Inferior parietal cortex (tissue), 1 donor: ENCODE measurements around the gene GTF2A2.
"Not testable (repeated sequence)": the region's sequence is repeated elsewhere in the genome, so short reads cannot be mapped to it uniquely, and the experiment has no call there.

Source experiments
- DNase-seq: peaks from one replicate; pipeline ENCODE4 v3.0.0-alpha.2; 2016; ENCODE audit errors: extremely low spot score

GTF2A2 gene

GRCh38 chr15:59674361-59674877 is 17.1 kb upstream of the GTF2A2 start:
- DNase-seq, result no peak

- DNase-seq, result no peak
Observed at GRCh38 chr15:59668556-59668955, 11.2 kb upstream of the GTF2A2 start.

- no peak for DNase-seq
Observed at GRCh38 chr15:59662260-59662659, 4.9 kb upstream of the GTF2A2 start.

GRCh38 chr15:59659366-59659765 is 2.1 kb upstream of the GTF2A2 start:
- no peak for DNase-seq

- DNase-seq, result no peak
Observed at GRCh38 chr15:59657635-59658125, 365 bp upstream of the GTF2A2 start.

GRCh38 chr15:59654046-59654445 is 3.3 kb downstream of the GTF2A2 start:
- DNase-seq, result no peak

- DNase-seq, result no peak
Observed at GRCh38 chr15:59649603-59650002, 7.7 kb downstream of the GTF2A2 start.

- DNase-seq, result no peak
Observed at GRCh38 chr15:59647085-59647484, 10.2 kb downstream of the GTF2A2 start.

- no peak for DNase-seq
Observed at GRCh38 chr15:59646277-59646676, 11.0 kb downstream of the GTF2A2 start.

GRCh38 chr15:59645812-59646211 is 11.5 kb downstream of the GTF2A2 start:
- not testable (repeated sequence) for DNase-seq

GRCh38 chr15:59644756-59645155 is 12.6 kb downstream of the GTF2A2 start:
- no peak for DNase-seq

GRCh38 chr15:59642351-59642750 is 15.0 kb downstream of the GTF2A2 start:
- DNase-seq, result no peak

- not testable (repeated sequence) for DNase-seq
Observed at GRCh38 chr15:59637507-59637906, 19.8 kb downstream of the GTF2A2 start.

- DNase-seq, result no peak
Observed at GRCh38 chr15:59636184-59636583, 21.1 kb downstream of the GTF2A2 start.

- no peak for DNase-seq
Observed at GRCh38 chr15:59632714-59633113, 24.6 kb downstream of the GTF2A2 start.

- no peak for DNase-seq
Observed at GRCh38 chr15:59622289-59622688, 35.0 kb downstream of the GTF2A2 start.

GRCh38 chr15:59618406-59618805 is 38.9 kb downstream of the GTF2A2 start:
- no peak for DNase-seq

- DNase-seq, result no peak
Observed at GRCh38 chr15:59616379-59616778, 40.9 kb downstream of the GTF2A2 start.

- no peak for DNase-seq
Observed at GRCh38 chr15:59615661-59616060, 41.7 kb downstream of the GTF2A2 start.

GRCh38 chr15:59614153-59614552 is 43.2 kb downstream of the GTF2A2 start:
- DNase-seq, result no peak

GRCh38 chr15:59611276-59612260 is 45.7 kb downstream of the GTF2A2 start, which contains the start of gene GCNT3:
GCNT3 (plus strand) TSS chr15:59611783; CDS start chr15:59618239, 6,456 bp downstream.
- DNase-seq, result no peak

- DNase-seq, result no peak
Observed at GRCh38 chr15:59609730-59610712, 47.3 kb downstream of the GTF2A2 start.
